ENCODE results near the gene LRP8.

DNA sequence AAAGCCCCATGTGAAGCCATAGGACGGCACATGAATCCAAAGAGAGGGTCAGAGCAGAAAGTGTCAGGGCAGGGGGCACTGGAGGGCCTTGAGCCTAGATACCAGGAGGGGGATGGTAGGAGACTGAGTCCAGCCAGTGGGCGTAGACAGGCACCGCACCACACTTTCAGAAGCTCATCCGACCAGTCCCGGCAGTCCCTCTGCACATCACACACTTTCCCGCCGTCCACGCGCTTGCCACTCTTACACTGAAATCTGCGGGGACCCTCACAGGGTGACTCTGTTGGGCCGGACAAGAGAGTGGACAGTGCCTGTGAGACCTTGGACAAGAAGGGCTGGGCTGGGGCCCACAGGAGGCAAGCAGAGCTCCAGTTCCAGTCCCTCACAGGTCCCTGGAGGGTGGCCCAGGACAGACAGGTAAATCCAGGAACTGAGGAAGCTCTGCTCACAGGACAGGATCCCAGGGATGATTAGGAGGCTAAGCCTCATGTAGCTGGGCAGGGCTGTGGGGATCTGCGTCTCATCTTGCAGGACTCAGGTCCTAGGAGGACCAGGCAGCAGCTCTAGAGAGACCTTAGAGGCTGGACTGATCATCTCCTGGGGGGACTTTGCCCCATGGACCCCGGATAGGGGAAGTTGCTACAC, 53.2 kb downstream of the LRP8 start:
- TF ChIP-seq, protein P1, sequence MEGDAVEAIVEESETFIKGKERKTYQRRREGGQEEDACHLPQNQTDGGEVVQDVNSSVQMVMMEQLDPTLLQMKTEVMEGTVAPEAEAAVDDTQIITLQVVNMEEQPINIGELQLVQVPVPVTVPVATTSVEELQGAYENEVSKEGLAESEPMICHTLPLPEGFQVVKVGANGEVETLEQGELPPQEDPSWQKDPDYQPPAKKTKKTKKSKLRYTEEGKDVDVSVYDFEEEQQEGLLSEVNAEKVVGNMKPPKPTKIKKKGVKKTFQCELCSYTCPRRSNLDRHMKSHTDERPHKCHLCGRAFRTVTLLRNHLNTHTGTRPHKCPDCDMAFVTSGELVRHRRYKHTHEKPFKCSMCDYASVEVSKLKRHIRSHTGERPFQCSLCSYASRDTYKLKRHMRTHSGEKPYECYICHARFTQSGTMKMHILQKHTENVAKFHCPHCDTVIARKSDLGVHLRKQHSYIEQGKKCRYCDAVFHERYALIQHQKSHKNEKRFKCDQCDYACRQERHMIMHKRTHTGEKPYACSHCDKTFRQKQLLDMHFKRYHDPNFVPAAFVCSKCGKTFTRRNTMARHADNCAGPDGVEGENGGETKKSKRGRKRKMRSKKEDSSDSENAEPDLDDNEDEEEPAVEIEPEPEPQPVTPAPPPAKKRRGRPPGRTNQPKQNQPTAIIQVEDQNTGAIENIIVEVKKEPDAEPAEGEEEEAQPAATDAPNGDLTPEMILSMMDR (IDR thresholded peaks at IDR 0.05; ENCODE audit: low read length) = no peak
- TF ChIP-seq EZH2phosphoT487 (IDR thresholded peaks at IDR 0.05; ENCODE audit: low read length) (no peak), EZH2 (optimal IDR thresholded peaks at IDR 0.05; ENCODE audit: low read depth, low read length) (no peak)

Data from MM.1S (cell line).